ENCODE measurements around the gene SORT1.

DNA sequence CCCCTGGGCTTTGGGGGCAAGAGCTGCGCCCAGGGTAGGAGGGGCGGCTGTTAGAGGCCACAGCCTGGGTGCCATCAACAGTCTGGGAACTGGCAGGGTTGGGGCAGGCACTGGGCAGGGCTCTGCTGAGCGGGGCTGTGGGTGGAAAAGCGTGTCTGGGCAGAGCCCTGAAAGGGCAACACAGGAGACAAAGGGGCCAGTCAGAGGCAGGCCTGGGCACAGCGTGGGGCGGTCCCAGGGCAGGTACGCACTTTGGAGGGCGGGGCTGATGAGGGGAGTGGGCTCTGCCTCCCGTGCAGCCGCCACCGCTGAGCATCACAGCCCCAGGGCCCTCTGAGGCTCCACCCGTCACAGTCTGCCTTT lies 134.5 kb downstream of the SORT1 start:
- TF ChIP-seq POLR2A (IDR thresholded peaks at IDR 0.05), result no peak
- TF ChIP-seq, protein P1, sequence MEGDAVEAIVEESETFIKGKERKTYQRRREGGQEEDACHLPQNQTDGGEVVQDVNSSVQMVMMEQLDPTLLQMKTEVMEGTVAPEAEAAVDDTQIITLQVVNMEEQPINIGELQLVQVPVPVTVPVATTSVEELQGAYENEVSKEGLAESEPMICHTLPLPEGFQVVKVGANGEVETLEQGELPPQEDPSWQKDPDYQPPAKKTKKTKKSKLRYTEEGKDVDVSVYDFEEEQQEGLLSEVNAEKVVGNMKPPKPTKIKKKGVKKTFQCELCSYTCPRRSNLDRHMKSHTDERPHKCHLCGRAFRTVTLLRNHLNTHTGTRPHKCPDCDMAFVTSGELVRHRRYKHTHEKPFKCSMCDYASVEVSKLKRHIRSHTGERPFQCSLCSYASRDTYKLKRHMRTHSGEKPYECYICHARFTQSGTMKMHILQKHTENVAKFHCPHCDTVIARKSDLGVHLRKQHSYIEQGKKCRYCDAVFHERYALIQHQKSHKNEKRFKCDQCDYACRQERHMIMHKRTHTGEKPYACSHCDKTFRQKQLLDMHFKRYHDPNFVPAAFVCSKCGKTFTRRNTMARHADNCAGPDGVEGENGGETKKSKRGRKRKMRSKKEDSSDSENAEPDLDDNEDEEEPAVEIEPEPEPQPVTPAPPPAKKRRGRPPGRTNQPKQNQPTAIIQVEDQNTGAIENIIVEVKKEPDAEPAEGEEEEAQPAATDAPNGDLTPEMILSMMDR (IDR thresholded peaks at IDR 0.05), result no peak
- TF ChIP-seq POLR2AphosphoS5 (IDR thresholded peaks at IDR 0.05), result no peak
